ENCODE measurements around the gene GNB5. TPM values are rescaled to one million over a fixed set of nuclear protein-coding genes. Genes with fewer than 3 reads are reported as not detected.

GNB5 gene
- total and polyA plus RNA-seq, 2 of the 13 experiments (the other 11 are each of a cell fraction or from before 2014, with no cell fraction given) = 13.7 to 14.4 TPM

DNA sequence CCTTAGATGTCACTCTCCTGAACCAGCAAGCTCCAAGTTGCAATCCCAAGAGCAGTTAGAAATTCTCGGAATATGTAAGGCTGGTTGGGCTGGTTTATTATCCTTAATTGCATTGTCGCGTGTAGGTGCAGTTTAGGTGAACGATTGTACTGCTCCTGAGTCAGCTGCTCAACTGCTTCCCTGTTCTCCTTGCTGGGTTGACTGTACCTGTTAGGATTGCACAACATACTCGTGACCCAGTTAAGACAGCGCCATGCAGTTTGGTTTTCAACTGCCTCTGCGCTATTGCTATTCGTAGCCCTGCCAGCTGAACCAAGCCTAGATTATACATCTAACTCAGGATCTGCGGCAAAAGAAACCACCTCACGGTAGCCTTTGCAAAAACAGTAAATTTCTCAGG is 119.6 kb downstream of the GNB5 start (continued):
- TF ChIP-seq, protein P1, sequence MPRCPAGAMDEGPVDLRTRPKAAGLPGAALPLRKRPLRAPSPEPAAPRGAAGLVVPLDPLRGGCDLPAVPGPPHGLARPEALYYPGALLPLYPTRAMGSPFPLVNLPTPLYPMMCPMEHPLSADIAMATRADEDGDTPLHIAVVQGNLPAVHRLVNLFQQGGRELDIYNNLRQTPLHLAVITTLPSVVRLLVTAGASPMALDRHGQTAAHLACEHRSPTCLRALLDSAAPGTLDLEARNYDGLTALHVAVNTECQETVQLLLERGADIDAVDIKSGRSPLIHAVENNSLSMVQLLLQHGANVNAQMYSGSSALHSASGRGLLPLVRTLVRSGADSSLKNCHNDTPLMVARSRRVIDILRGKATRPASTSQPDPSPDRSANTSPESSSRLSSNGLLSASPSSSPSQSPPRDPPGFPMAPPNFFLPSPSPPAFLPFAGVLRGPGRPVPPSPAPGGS (CRISPR knock-in tag; IDR thresholded peaks at IDR 0.05) = no peak
- TF ChIP-seq KDM2A (CRISPR knock-in tag; IDR thresholded peaks at IDR 0.05; ENCODE audit: borderline replicate concordance, low read depth) (peak; percentile 48; the same call in 1 of the 2 replicates), RARA (CRISPR knock-in tag; IDR thresholded peaks at IDR 0.05) (0 out of 2 replicates have a peak, but pooled peaks have one; percentile 22)
- TF ChIP-seq, protein P2, sequence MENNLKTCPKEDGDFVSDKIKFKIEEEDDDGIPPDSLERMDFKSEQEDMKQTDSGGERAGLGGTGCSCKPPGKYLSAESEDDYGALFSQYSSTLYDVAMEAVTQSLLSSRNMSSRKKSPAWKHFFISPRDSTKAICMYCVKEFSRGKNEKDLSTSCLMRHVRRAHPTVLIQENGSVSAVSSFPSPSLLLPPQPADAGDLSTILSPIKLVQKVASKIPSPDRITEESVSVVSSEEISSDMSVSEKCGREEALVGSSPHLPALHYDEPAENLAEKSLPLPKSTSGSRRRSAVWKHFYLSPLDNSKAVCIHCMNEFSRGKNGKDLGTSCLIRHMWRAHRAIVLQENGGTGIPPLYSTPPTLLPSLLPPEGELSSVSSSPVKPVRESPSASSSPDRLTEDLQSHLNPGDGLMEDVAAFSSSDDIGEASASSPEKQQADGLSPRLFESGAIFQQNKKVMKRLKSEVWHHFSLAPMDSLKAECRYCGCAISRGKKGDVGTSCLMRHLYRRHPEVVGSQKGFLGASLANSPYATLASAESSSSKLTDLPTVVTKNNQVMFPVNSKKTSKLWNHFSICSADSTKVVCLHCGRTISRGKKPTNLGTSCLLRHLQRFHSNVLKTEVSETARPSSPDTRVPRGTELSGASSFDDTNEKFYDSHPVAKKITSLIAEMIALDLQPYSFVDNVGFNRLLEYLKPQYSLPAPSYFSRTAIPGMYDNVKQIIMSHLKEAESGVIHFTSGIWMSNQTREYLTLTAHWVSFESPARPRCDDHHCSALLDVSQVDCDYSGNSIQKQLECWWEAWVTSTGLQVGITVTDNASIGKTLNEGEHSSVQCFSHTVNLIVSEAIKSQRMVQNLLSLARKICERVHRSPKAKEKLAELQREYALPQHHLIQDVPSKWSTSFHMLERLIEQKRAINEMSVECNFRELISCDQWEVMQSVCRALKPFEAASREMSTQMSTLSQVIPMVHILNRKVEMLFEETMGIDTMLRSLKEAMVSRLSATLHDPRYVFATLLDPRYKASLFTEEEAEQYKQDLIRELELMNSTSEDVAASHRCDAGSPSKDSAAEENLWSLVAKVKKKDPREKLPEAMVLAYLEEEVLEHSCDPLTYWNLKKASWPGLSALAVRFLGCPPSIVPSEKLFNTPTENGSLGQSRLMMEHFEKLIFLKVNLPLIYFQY (CRISPR knock-in tag; IDR thresholded peaks at IDR 0.05; ENCODE audit: borderline replicate concordance) = peak; percentile 88; the same call in 1 of the 2 replicates

DNA sequence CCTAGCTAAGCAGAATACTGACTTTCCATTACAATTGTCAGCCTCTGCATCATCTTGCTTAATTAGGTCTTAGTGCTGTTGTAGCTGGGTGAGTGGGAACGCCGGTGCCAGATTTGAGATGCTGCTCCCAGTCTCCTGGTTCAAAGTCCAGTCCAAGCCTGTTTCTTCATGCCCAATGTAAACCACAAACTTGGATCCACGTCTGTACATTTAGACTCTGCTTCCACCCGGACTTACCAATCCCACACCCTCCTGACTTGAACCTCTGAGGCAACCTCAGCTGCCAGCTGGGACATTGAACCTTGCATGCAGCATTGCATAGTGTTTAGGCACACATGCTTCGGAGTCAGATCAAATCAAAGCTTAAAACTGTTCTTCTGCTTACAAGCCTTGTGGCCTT is 121.6 kb downstream of the GNB5 start:
- Histone ChIP-seq H3K4me2 (ENCODE audit: low read depth, low read length) (peak overlapping the region; percentile 52), H3K4me3 (replicated peaks in 1 of 3; ENCODE audit: insufficient read depth in 1 of 3, low read depth in 2 of 3, low read length in 3 of 3) (peak overlapping the region in 1 of 3 experiments; percentile 19; a peak in 1 of 6 replicates), H3K9ac (ENCODE audit: insufficient read depth, low read depth, low read length) (no peak overlapping the region), H3K36me3 (replicated peaks in 1 of 2; ENCODE audit: control insufficient read depth in 1 of 2, insufficient read depth in 2 of 2, low read length in 2 of 2) (no peaks in the 10 kb centered on the region), H3K4me1 (ENCODE audit: insufficient read depth, low read length) (peaks cover 61% of the 10 kb centered on the region), H3K79me2 (ENCODE audit: insufficient read depth, low read length) (no peaks in the 10 kb centered on the region), H2AFZ (ENCODE audit: low read length) (no peak overlapping the region), H3K27me3 (ENCODE audit: control insufficient read depth in 1 of 2, insufficient read depth in 2 of 2, low read length in 2 of 2) (no peaks in the 10 kb centered on the region), H3K27ac (ENCODE audit: extremely low read length, insufficient read depth, low read length) (peak overlapping the region; percentile 12), H3K9me3 (ENCODE audit: low read length) (no peaks in the 10 kb centered on the region), H4K20me1 (ENCODE audit: insufficient read depth, low read length) (no peaks in the 10 kb centered on the region)
- peak; percentile 85 for FAIRE-seq
- peak; percentile 57 for DNase-seq (ENCODE audit: low spot score)
- intact Hi-C loops (cut with micrococcal nuclease; ENCODE audit: unreplicated experiment) (no loop called here), in situ Hi-C loops (cut with HindIII; ENCODE audit: extremely low pct_ligation_motif_present, low pct_unique_long_range_greater_than_20kb) (no loop called here)
- 12% methylated on average over 3 of the region's 5 CpGs for WGBS (ENCODE audit: low lambda C conversion rate)
- no TSS peak for BruUV-seq (replicated peaks)
- ChIA-PET CTCF (ENCODE audit: low intra/inter-chr PET ratio, low total read pairs) (no interaction called here), POLR2A (interaction anchor here (1.0 to 2.0 kb wide), 5 partner anchors 9 to 98 kb away, joined by 3 to 14 read pairs (median 5); partner anchors contain the start of genes LEO1 and MAPK6)
- peak; percentile 76 for ATAC-seq
- TF ChIP-seq CEBPG (CRISPR knock-in tag; IDR thresholded peaks at IDR 0.05) = peak; percentile 53
- TF ChIP-seq GFI1 (CRISPR knock-in tag; IDR thresholded peaks at IDR 0.05; ENCODE audit: borderline replicate concordance) = peak; percentile 36; the same call in 1 of the 2 replicates
- TF ChIP-seq, protein P3, sequence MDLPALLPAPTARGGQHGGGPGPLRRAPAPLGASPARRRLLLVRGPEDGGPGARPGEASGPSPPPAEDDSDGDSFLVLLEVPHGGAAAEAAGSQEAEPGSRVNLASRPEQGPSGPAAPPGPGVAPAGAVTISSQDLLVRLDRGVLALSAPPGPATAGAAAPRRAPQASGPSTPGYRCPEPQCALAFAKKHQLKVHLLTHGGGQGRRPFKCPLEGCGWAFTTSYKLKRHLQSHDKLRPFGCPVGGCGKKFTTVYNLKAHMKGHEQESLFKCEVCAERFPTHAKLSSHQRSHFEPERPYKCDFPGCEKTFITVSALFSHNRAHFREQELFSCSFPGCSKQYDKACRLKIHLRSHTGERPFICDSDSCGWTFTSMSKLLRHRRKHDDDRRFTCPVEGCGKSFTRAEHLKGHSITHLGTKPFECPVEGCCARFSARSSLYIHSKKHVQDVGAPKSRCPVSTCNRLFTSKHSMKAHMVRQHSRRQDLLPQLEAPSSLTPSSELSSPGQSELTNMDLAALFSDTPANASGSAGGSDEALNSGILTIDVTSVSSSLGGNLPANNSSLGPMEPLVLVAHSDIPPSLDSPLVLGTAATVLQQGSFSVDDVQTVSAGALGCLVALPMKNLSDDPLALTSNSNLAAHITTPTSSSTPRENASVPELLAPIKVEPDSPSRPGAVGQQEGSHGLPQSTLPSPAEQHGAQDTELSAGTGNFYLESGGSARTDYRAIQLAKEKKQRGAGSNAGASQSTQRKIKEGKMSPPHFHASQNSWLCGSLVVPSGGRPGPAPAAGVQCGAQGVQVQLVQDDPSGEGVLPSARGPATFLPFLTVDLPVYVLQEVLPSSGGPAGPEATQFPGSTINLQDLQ (CRISPR knock-in tag; IDR thresholded peaks at IDR 0.05) = no peak
- peak; percentile 43; the same call in 1 of the 2 replicates for TF ChIP-seq RXRA (CRISPR knock-in tag; IDR thresholded peaks at IDR 0.05)
- TF ChIP-seq, protein P4, sequence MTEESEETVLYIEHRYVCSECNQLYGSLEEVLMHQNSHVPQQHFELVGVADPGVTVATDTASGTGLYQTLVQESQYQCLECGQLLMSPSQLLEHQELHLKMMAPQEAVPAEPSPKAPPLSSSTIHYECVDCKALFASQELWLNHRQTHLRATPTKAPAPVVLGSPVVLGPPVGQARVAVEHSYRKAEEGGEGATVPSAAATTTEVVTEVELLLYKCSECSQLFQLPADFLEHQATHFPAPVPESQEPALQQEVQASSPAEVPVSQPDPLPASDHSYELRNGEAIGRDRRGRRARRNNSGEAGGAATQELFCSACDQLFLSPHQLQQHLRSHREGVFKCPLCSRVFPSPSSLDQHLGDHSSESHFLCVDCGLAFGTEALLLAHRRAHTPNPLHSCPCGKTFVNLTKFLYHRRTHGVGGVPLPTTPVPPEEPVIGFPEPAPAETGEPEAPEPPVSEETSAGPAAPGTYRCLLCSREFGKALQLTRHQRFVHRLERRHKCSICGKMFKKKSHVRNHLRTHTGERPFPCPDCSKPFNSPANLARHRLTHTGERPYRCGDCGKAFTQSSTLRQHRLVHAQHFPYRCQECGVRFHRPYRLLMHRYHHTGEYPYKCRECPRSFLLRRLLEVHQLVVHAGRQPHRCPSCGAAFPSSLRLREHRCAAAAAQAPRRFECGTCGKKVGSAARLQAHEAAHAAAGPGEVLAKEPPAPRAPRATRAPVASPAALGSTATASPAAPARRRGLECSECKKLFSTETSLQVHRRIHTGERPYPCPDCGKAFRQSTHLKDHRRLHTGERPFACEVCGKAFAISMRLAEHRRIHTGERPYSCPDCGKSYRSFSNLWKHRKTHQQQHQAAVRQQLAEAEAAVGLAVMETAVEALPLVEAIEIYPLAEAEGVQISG (CRISPR knock-in tag; IDR thresholded peaks at IDR 0.05) = no peak
- TF ChIP-seq FOXP1 (IDR thresholded peaks at IDR 0.05) = no peak
- no peak for TF ChIP-seq FOXP1 (CRISPR knock-in tag; IDR thresholded peaks at IDR 0.05)
- TF ChIP-seq ATRX (CRISPR knock-in tag; IDR thresholded peaks at IDR 0.05; ENCODE audit: borderline replicate concordance) = no peak
- 0 out of 2 replicates have a peak, but pooled peaks have one; percentile 11 for TF ChIP-seq SMC3 (IDR thresholded peaks at IDR 0.05; ENCODE audit: low read length)

Measured in HepG2 (cell line).